SKM-1 treated with dmso at 0.1 percent for 144 hours (cell line): ENCODE data around the gene FHIP1B.
"Not testable (repeated sequence)": the region's sequence is repeated elsewhere in the genome, so short reads cannot be mapped to it uniquely, and the experiment has no call there.

Experiments used
- DNase-seq: peaks from one replicate; lab custom pipeline; 2025; ENCODE audit not compliant: unreplicated experiment; lab: John Stamatoyannopoulos, UW

FHIP1B gene

GRCh38 chr11:6234387-6235107 is at the start of gene FHIP1B:
FHIP1B (minus strand) TSS chr11:6234636; CDS start chr11:6224516, 10,120 bp downstream.
- peak; percentile 99 for DNase-seq

- no peak for DNase-seq
These were observed 49.1 kb upstream of the FHIP1B start for GRCh38 chr11:6283453-6284023.

GRCh38 chr11:6280809-6281208 is 46.4 kb upstream of the FHIP1B start:
- DNase-seq = not testable (repeated sequence)

GRCh38 chr11:6273188-6273587 is 38.8 kb upstream of the FHIP1B start:
- DNase-seq = no peak

DNA sequence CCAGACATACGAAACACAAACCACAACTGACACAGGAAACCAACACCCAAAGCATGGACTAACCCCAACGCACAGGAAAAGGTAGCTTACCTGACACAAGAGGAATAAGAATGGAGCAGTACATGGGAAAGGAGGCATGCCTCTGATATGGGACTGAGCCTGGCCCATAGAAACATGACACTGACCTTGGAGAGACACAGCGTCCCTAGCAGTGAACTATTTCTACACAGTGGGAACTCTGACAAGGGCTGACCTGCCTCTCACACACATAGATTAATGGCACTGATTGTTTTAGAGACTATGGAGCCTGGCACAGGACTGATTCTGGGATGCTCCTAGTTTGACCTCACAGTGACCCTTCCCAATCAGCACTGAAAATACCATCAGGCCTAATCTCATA is 37.2 kb upstream of the FHIP1B start:
- no peak for DNase-seq

GRCh38 chr11:6270584-6271246 is 36.3 kb upstream of the FHIP1B start:
- DNase-seq = no peak

DNA sequence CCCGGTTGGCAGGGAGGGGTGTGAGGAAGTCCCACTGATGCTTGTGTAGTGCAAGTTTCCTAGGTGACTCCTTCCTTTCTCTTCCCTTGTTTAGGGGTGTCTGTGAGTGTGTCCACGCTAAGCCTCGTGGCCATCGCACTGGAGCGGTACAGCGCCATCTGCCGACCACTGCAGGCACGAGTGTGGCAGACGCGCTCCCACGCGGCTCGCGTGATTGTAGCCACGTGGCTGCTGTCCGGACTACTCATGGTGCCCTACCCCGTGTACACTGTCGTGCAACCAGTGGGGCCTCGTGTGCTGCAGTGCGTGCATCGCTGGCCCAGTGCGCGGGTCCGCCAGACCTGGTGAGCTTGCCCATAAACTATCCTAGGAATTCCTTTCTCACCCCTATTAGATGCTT is 35.6 kb upstream of the FHIP1B start:
- no peak for DNase-seq

DNA sequence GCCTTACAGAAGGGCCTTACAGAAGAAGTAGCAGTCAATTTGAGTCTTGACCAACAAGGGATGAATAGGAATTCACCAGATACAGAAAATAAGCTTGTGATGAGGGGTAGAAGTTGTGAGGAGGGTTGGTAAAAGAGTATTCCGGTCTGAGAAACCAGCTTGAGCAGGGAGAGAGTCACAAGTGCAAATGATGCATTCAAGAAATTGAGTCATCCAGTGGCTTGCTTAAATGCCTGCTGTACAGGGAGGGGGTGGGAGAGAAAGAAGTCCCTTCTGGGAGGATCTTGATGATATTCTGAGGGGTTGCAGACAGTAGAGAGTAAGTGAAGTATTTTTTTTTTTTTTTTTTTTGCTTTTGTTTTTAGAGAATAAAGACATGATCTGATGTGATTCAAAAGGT is 34.4 kb upstream of the FHIP1B start:
- no peak for DNase-seq

GRCh38 chr11:6263662-6264061 is 29.2 kb upstream of the FHIP1B start:
- DNase-seq = no peak

GRCh38 chr11:6260207-6260726 is 25.8 kb upstream of the FHIP1B start:
- DNase-seq = no peak

GRCh38 chr11:6258571-6259081 is 24.2 kb upstream of the FHIP1B start:
- no peak for DNase-seq

DNA sequence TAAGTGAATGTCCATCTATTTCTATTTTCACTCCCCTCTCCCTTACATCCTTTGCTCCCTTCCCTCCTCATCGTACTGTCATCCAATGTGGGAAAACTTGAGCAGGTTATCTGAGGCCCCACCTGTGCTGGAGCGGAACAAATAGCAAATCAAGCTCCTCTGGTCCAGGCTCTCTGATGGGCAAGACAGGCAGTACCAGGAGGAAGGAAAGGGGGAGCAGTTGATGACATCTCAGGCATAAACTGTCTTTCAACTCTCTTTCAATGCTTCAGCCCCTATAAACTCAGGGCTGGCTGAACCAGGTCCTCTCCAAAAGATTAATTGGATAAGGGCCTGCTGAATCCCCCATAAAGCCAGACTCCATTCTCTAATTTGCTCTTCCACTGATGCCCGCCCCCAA is 23.7 kb upstream of the FHIP1B start:
- DNase-seq = no peak

- no peak for DNase-seq
These were observed 18.8 kb upstream of the FHIP1B start for GRCh38 chr11:6253197-6253596.

GRCh38 chr11:6251990-6252473 is 17.6 kb upstream of the FHIP1B start:
- no peak for DNase-seq

- DNase-seq = peak; percentile 56
These were observed 16.8 kb upstream of the FHIP1B start for GRCh38 chr11:6251120-6251733.

- no peak for DNase-seq
These were observed 15.5 kb upstream of the FHIP1B start for GRCh38 chr11:6249770-6250555.

DNA sequence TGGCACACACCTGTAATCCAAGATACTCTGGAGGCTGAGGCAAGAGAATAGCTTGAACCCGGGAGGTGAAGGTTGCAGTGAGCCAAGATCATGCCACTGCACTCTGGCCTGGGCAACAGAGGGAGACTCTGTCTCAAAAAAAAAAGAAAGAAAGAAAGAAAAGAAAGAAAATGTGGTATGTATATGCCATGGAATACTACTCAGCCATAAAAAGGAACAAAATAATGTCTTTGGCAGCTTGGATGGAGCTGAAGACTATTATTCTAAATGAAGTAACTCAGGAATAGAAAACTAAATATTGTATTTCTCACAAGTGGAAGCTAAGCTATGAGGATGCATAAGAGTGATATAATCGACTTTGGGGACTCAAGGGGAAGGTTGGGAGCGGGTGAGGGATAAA is 14.5 kb upstream of the FHIP1B start:
- not testable (repeated sequence) for DNase-seq

- DNase-seq = no peak
These were observed 13.8 kb upstream of the FHIP1B start for GRCh38 chr11:6248248-6248647.

GRCh38 chr11:6245536-6245935 is 11.1 kb upstream of the FHIP1B start:
- DNase-seq = no peak

GRCh38 chr11:6241316-6241715 is 6.9 kb upstream of the FHIP1B start:
- DNase-seq = no peak
